H1 (cell line): ENCODE results near the gene VEPH1. TPM values are rescaled to one million over a fixed set of nuclear protein-coding genes. Genes with fewer than 3 reads are reported as not detected.

Experiments
- CTCF ChIA-PET: fragments of 300-600 bp; sonication (Branson Sonifier 250); formaldehyde crosslinking; loops from one replicate; lab custom pipeline; 2021; ENCODE audit not compliant: partially characterized antibody; lab: Charles Lee
- POLR2A ChIA-PET: fragments of 300-600 bp; sonication (Branson Sonifier 250); formaldehyde crosslinking; loops from one replicate; lab custom pipeline; 2021; ENCODE audit warnings: inconsistent platforms; ENCODE audit not compliant: partially characterized antibody; lab: Charles Lee
- DNase-seq, 2 experiments: peaks; one replicate each; pipeline versions ENCODE4 v3.0.0 to v3.0.0-alpha.2; 2010 to 2022; ENCODE audit warnings: low spot score in 2 of 2, low read depth in 1 of 2, mixed read lengths in 1 of 2
- FAIRE-seq: peaks from 2 replicates; lab custom pipeline; 2011; peaks lifted over from hg19 to GRCh38; lab: Jason Lieb, UNC
- H2AFZ ChIP-seq: 2 replicates; pipeline ENCODE4 v1.8.1; 2012; ENCODE audit warnings: low read length, inconsistent platforms
- H2AK5ac ChIP-seq: 2 replicates; pipeline ENCODE4 v1.6.1; 2013; ENCODE audit warnings: low read depth, low read length
- H2BK120ac ChIP-seq: replicated peaks from 2 replicates; pipeline ENCODE3; 2013; ENCODE audit warnings: low read depth, low read length, inconsistent platforms
- H2BK12ac ChIP-seq: 2 replicates; pipeline ENCODE4 v1.6.1; 2013; ENCODE audit warnings: low read depth, low read length
- H2BK15ac ChIP-seq: 2 replicates; pipeline ENCODE4 v1.6.1; 2013; ENCODE audit warnings: low read length
- H2BK20ac ChIP-seq: 2 replicates; pipeline ENCODE4 v1.6.1; 2013; ENCODE audit warnings: low read length
- H2BK5ac ChIP-seq: 2 replicates; pipeline ENCODE4 v1.6.1; 2013; ENCODE audit warnings: low read depth, low read length
- H3K14ac ChIP-seq: 2 replicates; pipeline ENCODE4 v1.6.1; 2013; ENCODE audit warnings: inconsistent platforms; ENCODE audit not compliant: insufficient read length
- H3K18ac ChIP-seq: 2 replicates; pipeline ENCODE4 v1.6.1; 2013; ENCODE audit warnings: low read length; ENCODE audit errors: extremely low read depth
- H3K23ac ChIP-seq: 2 replicates; pipeline ENCODE4 v1.6.1; 2013; ENCODE audit warnings: inconsistent platforms; ENCODE audit not compliant: insufficient read length
- H3K23me2 ChIP-seq: 2 replicates; pipeline ENCODE4 v1.6.1; 2013; ENCODE audit warnings: low read depth, low read length
- H3K27ac ChIP-seq: 2 replicates; pipeline ENCODE4 v1.6.1; 2011; ENCODE audit warnings: low read depth, low read length, inconsistent platforms
- H3K27me3 ChIP-seq, 4 experiments: replicated peaks in 1 of 4; 1 replicate in 1 of 4; 2 replicates in 3 of 4; pipeline versions ENCODE4 v1.6.1 to v1.8.1; 2011 to 2013; ENCODE audit warnings: low read length in 3 of 4, mild to moderate bottlenecking in 3 of 4, inconsistent platforms in 2 of 4, mixed read lengths in 2 of 4, moderate library complexity in 1 of 4; ENCODE audit not compliant: control insufficient read depth in 3 of 4, insufficient read depth in 3 of 4; ENCODE audit errors: extremely low read depth in 1 of 4
- H3K36me3 ChIP-seq, 4 experiments: 2 replicates each; pipeline versions ENCODE4 v1.6.1 to v1.8.1; 2011 to 2013; ENCODE audit warnings: mild to moderate bottlenecking in 4 of 4, low read length in 3 of 4, moderate library complexity in 2 of 4, control low read depth in 1 of 4, inconsistent platforms in 1 of 4; ENCODE audit not compliant: insufficient read depth in 4 of 4, control insufficient read depth in 2 of 4
- H3K4ac ChIP-seq: replicated peaks from 2 replicates; pipeline ENCODE3; 2013; ENCODE audit warnings: low read length, low read depth, mixed read lengths, inconsistent platforms; ENCODE audit not compliant: insufficient read length
- H3K4me1 ChIP-seq, 4 experiments: replicated peaks in 1 of 4; 1 replicate in 1 of 4; 2 replicates in 3 of 4; pipeline versions ENCODE4 v1.6.1 to v1.8.1; 2011 to 2013; ENCODE audit warnings: low read length in 3 of 4, inconsistent platforms in 2 of 4, mixed read lengths in 1 of 4; ENCODE audit not compliant: insufficient read depth in 4 of 4, control insufficient read depth in 3 of 4
- H3K4me2 ChIP-seq, 2 experiments: 2 replicates each; pipeline versions ENCODE4 v1.6.1 to v1.8.1; 2011 to 2013; ENCODE audit warnings: low read depth in 2 of 2, low read length in 2 of 2, control low read depth in 1 of 2, inconsistent platforms in 1 of 2, mild to moderate bottlenecking in 1 of 2; ENCODE audit not compliant: insufficient read depth in 1 of 2
- H3K4me3 ChIP-seq, 4 experiments: fragments of 200-600, 300-600 bp in 1 of 4; sonication (generic), shearing (Covaris generic), sonication (Bioruptor Twin) in 1 of 4; 2 replicates each; pipeline versions ENCODE4 v1.5.1 to v1.8.1; 2011 to 2016; ENCODE audit warnings: low read length in 4 of 4, low read depth in 3 of 4, control low read depth in 2 of 4, inconsistent platforms in 2 of 4, mild to moderate bottlenecking in 2 of 4, mixed read lengths in 1 of 4, moderate library complexity in 1 of 4; ENCODE audit not compliant: insufficient read depth in 2 of 4; ENCODE audit errors: extremely low read depth in 1 of 4
- H3K56ac ChIP-seq: replicated peaks from 2 replicates; pipeline ENCODE3; 2013; ENCODE audit warnings: low read depth, mild to moderate bottlenecking, mixed read lengths, low read length, inconsistent platforms; ENCODE audit not compliant: insufficient read length
- H3K79me1 ChIP-seq: 2 replicates; pipeline ENCODE4 v1.6.1; 2013; ENCODE audit warnings: low read depth, low read length, control low read depth
- H3K79me2 ChIP-seq, 2 experiments: 2 replicates each; pipeline versions ENCODE4 v1.6.1 to v1.8.1; 2012 to 2013; ENCODE audit warnings: low read length in 2 of 2, mild to moderate bottlenecking in 2 of 2, inconsistent platforms in 1 of 2; ENCODE audit not compliant: insufficient read depth in 2 of 2, control insufficient read depth in 1 of 2
- H3K9ac ChIP-seq, 4 experiments: replicated peaks in 1 of 4; 1 replicate in 1 of 4; 2 replicates in 3 of 4; pipeline versions ENCODE4 v1.6.1 to v1.8.1; 2011 to 2013; ENCODE audit warnings: low read depth in 3 of 4, low read length in 3 of 4, control low read depth in 2 of 4, mild to moderate bottlenecking in 2 of 4, moderate library complexity in 2 of 4, inconsistent platforms in 1 of 4; ENCODE audit errors: extremely low read depth in 1 of 4
- H3K9me3 ChIP-seq, 2 experiments: 2 replicates each; pipeline versions ENCODE4 v1.6.1 to v1.8.1; 2012 to 2013; ENCODE audit warnings: mild to moderate bottlenecking in 2 of 2, moderate library complexity in 2 of 2, control low read depth in 1 of 2, inconsistent platforms in 1 of 2, low read depth in 1 of 2, low read length in 1 of 2, mixed read lengths in 1 of 2; ENCODE audit not compliant: insufficient read depth in 2 of 2
- H4K20me1 ChIP-seq, 2 experiments: replicated peaks in 1 of 2; 2 replicates each; pipeline versions ENCODE3 to v1.8.1; 2011 to 2013; ENCODE audit warnings: inconsistent platforms in 2 of 2, low read length in 2 of 2, mild to moderate bottlenecking in 1 of 2; ENCODE audit not compliant: insufficient read depth in 2 of 2, control insufficient read depth in 1 of 2
- H4K5ac ChIP-seq: 2 replicates; pipeline ENCODE4 v1.6.1; 2013; ENCODE audit warnings: low read length, low read depth, mixed read lengths, inconsistent platforms; ENCODE audit not compliant: insufficient read length
- H4K8ac ChIP-seq: 2 replicates; pipeline ENCODE4 v1.8.0; 2013; ENCODE audit warnings: mild to moderate bottlenecking, moderate library complexity, low read length, inconsistent platforms; ENCODE audit not compliant: insufficient read depth; ENCODE audit errors: extremely low read depth
- H4K91ac ChIP-seq: replicated peaks from 2 replicates; pipeline ENCODE3; 2013; ENCODE audit warnings: low read length, mixed read lengths, inconsistent platforms; ENCODE audit not compliant: insufficient read length
- EGR1 ChIP-seq: IDR thresholded peaks from 2 replicates; pipeline ENCODE4 v1.6.1; 2011; ENCODE audit warnings: low read depth, low read length, borderline replicate concordance
- HDAC2 ChIP-seq, 2 experiments: fragments of 300-600 bp in 1 of 2; sonication (generic) in 1 of 2; IDR thresholded peaks; 2 replicates each; pipeline ENCODE4 v1.6.1; 2011 to 2012; ENCODE audit warnings: low read depth in 2 of 2, low read length in 2 of 2, mild to moderate bottlenecking in 2 of 2, moderate library complexity in 2 of 2, borderline replicate concordance in 1 of 2, inconsistent platforms in 1 of 2
- KDM5A ChIP-seq: fragments of 200-600 bp; IDR thresholded peaks from 2 replicates; pipeline ENCODE4 v1.7.1; 2012; ENCODE audit warnings: mild to moderate bottlenecking, low read length, inconsistent platforms, mixed read lengths
- MAFK ChIP-seq: IDR thresholded peaks from 2 replicates; pipeline ENCODE4 v1.6.1; 2012; ENCODE audit warnings: low read depth, mild to moderate bottlenecking, improper control_type of control experiment, low read length
- SAP30 ChIP-seq: fragments of 300-600 bp; sonication (generic); IDR thresholded peaks from 2 replicates; pipeline ENCODE4 v1.7.1; 2012; ENCODE audit warnings: low read length, moderate library complexity, mild to moderate bottlenecking, inconsistent platforms; ENCODE audit not compliant: insufficient read depth, insufficient replicate concordance
- SRF ChIP-seq: IDR thresholded peaks from 2 replicates; pipeline ENCODE4 v1.6.1; 2011; ENCODE audit warnings: mild to moderate bottlenecking, low read depth, low read length, moderate library complexity
- TAF7 ChIP-seq: optimal IDR thresholded peaks from 2 replicates; pipeline ENCODE3; 2011; ENCODE audit warnings: low read depth, mild to moderate bottlenecking, inconsistent platforms, low read length, moderate library complexity, borderline replicate concordance
- WGBS, 2 experiments: shearing (Covaris generic) in 1 of 2; methylation state at CpG; one replicate each; pipeline versions ENCODE4 v1.1.6 to v1.1.7; 2013 to 2015; ENCODE audit warnings: low lambda C conversion rate in 2 of 2, mixed read lengths in 2 of 2, inconsistent platforms in 1 of 2, low coverage in 1 of 2, missing lambda C conversion rate in 1 of 2; ENCODE audit not compliant: insufficient replicate concordance in 2 of 2, insufficient coverage in 1 of 2, insufficient read length in 1 of 2; ENCODE audit errors: extremely low coverage in 1 of 2, missing lambda C conversion rate in 1 of 2; 5-methylcytosine and 5-hydroxymethylcytosine counted together
- polyA plus RNA-seq, 7 experiments: library from polyadenylated mRNA; depleted of rRNA in 3 of 7; stranded (reverse) in 5 of 7; unstranded in 2 of 7; fragments of >200 nt in 5 of 7; fragments of 200-250 nt in 2 of 7; gene quantifications; 1 replicate in 5 of 7; 2 replicates in 1 of 7; 4 replicates in 1 of 7; pipeline versions ENCODE4 v1.2.1 to v1.2.3, GENCODE V29; 2011 to 2013; ENCODE audit warnings: missing spikeins in 2 of 7, mixed read lengths in 2 of 7
- total RNA-seq: library from RNA; stranded (reverse); fragmentation: NEBNext Ultra II Directional; extraction: Animal tissue kit (Norgen Biotek cat#: 25700); gene quantifications from 2 replicates; pipeline ENCODE4 v1.2.1, GENCODE V29; 2021

VEPH1 gene
- total and polyA plus RNA-seq, 2 of the 8 experiments (the other 6 are each of a cell fraction or from before 2014, with no cell fraction given), result 12.0 to 18.3 TPM

- no peak overlapping the region for H4K5ac ChIP-seq
- DNase-seq, result no peak
- H3K36me3 ChIP-seq, result no peaks in the 10 kb centered on the region
- H3K79me1 ChIP-seq, result no peaks in the 10 kb centered on the region
- H2BK120ac ChIP-seq, result no peak overlapping the region
- H3K9ac ChIP-seq, result no peak overlapping the region
- no peak overlapping the region for H2AK5ac ChIP-seq
- H3K23me2 ChIP-seq, result no peaks in the 10 kb centered on the region
- no peak overlapping the region for H3K23ac ChIP-seq
- no peak overlapping the region for H3K18ac ChIP-seq
- H2BK12ac ChIP-seq, result no peak overlapping the region
- FAIRE-seq, result no peak
- H4K8ac ChIP-seq, result no peak overlapping the region
- no peak overlapping the region for H3K4me2 ChIP-seq
- H3K9me3 ChIP-seq, result no peaks in the 10 kb centered on the region
- CTCF ChIA-PET, result interaction anchor here (1.0 to 1.4 kb wide), 2 partner anchors 31 to 40 kb away, joined by 3 to 5 read pairs; no protein-coding TSS in a partner anchor
- no peaks in the 10 kb centered on the region for H3K4me1 ChIP-seq
- POLR2A ChIA-PET, result no interaction called here
- H3K4ac ChIP-seq, result no peak overlapping the region
- H3K27me3 ChIP-seq, result no peaks in the 10 kb centered on the region
- no peak overlapping the region for H2BK20ac ChIP-seq
- H4K91ac ChIP-seq, result no peak overlapping the region
- WGBS, 2 experiments, result 94 to 100% methylated on average over 1 to 4 of the region's 4 CpGs
- no peak overlapping the region for H3K4me3 ChIP-seq
- no peak overlapping the region for H3K27ac ChIP-seq
- no peak overlapping the region for H3K14ac ChIP-seq
- no peaks in the 10 kb centered on the region for H4K20me1 ChIP-seq
- no peak overlapping the region for H3K56ac ChIP-seq
- no peak overlapping the region for H2AFZ ChIP-seq
- TF ChIP-seq MAFK (no peak), KDM5A (no peak), TAF7 (no peak), SRF (no peak), HDAC2 (IDR thresholded peaks at IDR 0.05; ENCODE audit: borderline replicate concordance in 1 of 2, low read depth in 2 of 2, low read length in 2 of 2) (no peak), SAP30 (no peak), EGR1 (no peak)
- TF ChIP-seq, all 59 proteins: peak for 0
- Histone ChIP-seq H3K79me2 (no peaks in the 10 kb centered on the region), H2BK15ac (no peak overlapping the region), H2BK5ac (no peak overlapping the region)
Observed at GRCh38 chr3:157313186-157313585, 190.0 kb downstream of the VEPH1 start.
